ENCODE data around the gene SEC24D.
"Not testable (repeated sequence)": the region's sequence is repeated elsewhere in the genome, so short reads cannot be mapped to it uniquely, and the experiment has no call there.

Gene SEC24D

DNA sequence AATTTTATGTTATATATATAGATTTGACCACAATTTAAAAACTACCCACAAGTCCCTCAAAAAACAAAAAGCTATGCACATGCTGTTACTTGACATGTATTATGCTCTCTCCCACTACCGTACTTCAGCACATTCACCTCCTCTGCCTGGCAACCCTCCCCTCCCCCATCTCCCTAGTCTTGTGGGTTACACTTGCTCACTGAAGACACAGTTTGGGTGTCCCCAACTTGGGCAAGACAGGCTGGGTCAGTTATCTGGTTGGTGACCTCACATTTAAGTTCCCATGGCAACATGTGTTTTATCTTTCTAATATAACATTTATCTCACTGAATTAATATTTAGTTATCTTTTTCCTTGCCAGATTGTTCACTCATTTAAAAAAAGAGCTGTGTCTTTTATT lies 32.7 kb downstream of the SEC24D start:
- DNase-seq: no peak

GRCh38 chr4:118801895-118802575 lies 33.9 kb downstream of the SEC24D start:
- no peak for DNase-seq

DNA sequence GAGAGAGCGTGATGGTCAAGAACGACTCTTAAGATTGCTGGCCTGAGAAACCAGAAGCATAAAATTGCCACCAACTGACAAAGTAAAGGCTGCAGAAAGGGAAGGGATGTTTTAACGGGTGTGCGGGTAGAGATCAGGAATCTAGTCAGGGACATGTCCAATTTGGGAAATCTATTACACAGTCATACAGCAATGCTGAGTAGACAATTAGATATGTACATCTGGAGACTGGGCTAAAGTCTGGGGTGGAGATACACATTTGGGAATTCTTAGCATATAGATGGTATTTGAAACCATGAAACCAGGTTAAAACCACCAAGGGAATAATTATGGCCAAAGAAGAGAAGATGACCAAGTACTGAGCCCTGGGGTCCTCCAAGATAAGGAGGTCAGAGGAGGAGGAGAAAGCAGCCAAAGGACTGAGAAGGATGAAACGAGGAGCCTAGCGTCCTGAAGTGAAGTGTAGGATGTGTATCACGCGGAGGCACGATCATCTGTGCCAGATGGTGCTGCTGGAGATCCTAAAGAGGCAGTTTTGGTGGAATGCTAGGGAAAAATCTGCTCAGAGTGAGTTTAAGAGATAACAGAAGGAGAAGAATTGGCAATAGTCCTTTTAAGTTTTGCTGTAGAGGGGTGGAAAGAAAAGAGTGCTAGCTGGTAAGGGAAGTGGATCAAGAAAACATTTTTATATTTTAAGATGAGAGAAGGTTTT lies 36.5 kb downstream of the SEC24D start:
- no peak for DNase-seq

DNA sequence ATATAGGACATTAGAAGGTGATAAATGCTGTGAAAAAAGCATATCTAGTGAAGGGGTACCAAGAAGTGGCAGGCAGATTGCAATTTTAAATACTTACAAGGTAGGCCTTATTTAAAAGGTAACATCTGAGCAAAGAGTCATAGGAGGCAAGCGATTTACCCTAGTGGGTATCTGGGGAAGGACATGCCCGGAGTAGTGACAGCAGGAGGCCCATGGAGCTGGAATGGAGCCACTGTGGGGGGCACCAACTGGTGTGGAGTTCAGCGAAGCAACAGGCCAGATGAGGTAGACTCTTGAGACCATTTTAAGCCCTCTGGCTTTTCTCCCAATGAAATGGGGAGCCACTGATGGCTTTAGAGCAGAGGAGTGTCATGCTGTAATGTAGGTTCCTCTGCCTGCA lies 37.3 kb downstream of the SEC24D start:
- DNase-seq: no peak

GRCh38 chr4:118797558-118798142 lies 38.3 kb downstream of the SEC24D start:
- DNase-seq: no peak

DNA sequence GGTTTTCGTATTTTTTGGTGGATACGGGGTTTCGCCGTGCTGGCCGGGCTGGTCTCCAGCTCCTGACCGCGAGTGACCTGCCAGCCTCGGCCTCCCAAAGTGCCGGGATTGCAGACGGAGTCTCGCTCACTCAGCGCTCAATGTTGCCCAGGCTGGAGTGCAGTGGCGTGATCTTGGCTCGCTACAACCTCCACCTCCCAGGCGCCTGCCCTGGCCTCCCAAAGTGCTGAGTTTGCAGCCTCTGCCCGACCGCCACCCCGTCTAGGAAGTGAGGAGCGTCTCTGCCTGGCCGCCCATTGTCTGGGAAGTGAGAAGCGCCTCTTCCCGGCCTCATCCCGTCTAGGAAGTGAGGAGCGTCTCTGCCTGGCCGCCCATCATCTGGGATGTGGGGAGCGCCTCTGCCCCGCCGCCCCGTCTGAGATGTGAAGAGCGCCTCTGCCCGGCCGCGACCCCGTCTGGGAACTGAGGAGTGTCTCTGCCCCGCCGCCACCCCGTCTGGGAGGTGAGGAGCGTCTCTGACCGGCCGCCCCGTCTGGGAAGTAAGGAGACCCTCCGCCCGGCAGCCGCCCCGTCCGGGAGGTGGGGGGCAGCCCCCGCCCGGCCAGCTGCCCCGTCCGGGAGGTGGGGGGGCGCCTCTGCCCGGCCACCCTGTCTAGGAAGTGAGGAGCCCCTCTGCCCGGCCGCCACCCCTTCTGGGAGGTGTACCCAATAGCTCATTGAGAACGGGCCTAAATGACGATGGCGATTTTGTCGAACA lies 44.1 kb downstream of the SEC24D start:
- DNase-seq: not testable (repeated sequence)

- DNase-seq: no peak
These were observed 45.4 kb downstream of the SEC24D start for GRCh38 chr4:118790544-118790943.

DNA sequence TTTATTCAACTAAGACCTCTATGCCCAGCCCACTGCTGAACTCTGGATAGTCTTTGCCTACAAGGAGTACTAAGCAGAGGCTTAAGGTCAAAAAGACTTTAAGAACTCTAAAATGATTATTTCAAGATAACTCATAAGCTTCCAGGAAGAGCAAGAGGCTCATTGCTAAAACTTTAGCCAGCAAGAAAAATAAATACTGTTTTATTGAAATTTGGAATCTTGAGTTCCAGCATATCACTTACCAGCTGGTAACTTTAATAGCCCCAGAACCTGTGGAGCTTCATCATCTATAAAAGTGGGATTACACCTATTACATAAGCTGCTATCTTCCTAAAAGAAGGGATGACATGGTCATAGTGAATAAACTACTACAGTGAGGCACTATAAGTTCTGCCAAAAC lies 47.0 kb downstream of the SEC24D start:
- no peak for DNase-seq

DNA sequence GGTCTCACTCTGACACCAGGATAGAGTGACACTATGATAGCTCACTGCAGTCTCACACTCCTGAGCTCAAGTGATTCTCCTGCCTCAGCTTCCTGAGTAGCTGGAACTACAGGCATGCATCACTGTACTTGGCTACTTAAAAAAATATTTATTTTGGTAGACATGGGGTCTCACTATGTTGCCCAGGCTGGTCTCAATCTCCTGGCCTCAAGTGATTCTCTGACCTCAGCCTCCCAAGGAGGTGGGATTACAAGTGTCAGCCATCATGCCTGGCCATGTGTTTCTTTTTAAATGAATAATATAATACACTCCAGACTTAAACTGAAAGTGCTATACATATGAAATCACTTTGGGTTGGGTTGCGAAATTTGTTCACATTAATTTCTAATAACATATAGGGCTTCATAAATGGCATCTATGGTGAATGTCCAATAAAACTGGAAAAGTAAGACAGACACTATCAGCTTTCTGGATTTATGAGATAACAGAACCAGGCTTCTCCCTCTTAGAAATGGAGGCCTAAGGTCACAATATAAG lies 48.0 kb downstream of the SEC24D start:
- no peak for DNase-seq

- no peak for DNase-seq
These were observed 51.1 kb downstream of the SEC24D start for GRCh38 chr4:118784776-118785175.

GRCh38 chr4:118783887-118784286 lies 52.0 kb downstream of the SEC24D start:
- no peak for DNase-seq

DNA sequence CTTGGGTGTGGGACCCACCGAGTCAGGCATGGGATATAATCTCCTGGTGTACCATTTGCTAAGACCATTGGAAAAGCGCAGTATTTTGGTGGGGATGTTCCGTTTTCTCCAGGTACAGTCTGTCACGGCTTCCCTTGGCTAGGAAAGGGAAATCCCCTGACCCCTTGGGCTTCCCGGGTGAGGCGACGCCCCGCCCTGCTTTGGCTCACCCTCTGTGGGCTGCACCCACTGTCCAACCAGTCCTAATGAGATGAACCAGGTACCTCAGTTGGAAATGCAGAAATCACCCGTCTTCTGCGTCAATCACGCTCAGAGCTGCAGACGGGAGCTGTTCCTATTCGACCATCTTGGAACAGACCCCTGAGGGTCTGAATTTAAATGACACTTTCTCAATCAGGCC lies 53.0 kb downstream of the SEC24D start:
- DNase-seq: not testable (repeated sequence)

DNA sequence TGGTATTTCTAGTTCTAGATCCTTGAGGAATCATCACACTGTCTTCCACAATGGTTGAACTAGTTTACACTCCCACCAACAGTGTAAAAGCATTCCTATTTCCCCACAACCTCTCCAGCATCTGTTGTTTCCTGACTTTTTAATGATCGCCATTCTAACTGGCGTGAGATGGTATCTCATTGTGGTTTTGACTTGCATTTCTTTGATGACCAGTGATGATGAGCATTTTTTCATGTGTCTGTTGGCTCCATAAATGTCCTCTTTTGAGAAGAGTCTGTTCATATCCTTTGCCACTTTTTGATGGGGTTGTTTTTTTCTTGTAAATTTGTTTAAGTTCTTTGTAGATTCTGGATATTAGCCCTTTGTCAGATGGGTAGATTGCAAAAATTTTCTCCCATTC lies 58.3 kb downstream of the SEC24D start:
- not testable (repeated sequence) for DNase-seq

GRCh38 chr4:118776955-118777640 lies 58.8 kb downstream of the SEC24D start:
- DNase-seq: not testable (repeated sequence)

GRCh38 chr4:118776157-118776954 lies 59.6 kb downstream of the SEC24D start:
- no peak for DNase-seq

DNA sequence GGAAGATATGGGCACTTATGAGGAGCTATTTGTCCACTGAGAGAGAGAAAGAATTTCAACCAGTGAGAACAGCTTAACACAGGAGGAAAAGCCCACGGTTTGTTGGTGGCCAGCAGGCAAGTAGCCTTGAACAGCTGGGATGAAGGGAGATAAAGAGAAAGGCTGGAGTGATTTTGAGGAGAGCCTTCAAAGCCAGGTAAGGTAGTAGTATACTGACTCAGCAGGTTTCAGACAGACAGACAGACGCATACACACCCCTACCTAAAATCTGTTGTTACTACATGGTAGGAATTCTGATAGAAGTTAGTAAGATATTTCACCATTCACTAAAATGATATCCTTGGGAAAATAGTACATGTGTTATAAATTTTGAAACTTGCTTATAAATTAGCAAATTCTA lies 60.5 kb downstream of the SEC24D start:
- DNase-seq: no peak

DNA sequence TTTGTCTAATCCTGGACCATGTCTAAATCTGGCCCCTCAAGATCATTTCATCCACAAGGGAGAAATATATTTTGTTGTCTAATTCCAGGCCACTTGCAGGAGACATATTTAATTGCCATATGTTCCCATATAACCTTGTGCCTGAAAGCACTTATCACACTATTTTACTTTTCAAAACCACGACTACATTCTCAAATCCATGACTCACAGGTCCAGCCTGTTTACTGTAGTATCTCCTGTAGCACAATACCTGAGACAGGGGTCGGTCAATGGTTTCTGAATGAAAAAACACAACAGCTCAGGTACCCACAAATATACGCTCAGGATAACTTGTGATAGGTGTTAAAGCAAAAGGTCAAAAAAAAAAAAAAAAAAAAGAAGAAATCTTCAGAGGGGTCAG lies 60.9 kb downstream of the SEC24D start:
- DNase-seq: no peak

- no peak for DNase-seq
These were observed 61.6 kb downstream of the SEC24D start for GRCh38 chr4:118774321-118774720.

DNA sequence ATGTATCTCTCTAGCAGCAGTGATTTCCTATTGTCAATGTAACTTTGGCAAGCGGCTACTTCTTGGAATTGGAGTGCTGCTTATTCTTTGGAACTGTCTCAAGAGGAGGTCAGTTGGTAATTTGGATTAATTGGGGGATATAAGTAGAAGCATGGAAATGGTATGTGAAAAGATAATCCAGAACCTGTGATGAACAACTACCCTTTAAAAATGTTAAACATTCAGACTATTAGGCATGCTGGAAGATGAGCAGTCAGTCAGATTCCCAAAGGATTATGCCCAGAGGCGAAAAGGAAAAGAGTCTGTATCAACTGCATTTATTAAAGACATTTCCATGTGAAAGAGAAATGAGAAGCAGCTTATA lies 62.5 kb downstream of the SEC24D start:
- no peak for DNase-seq

- no peak for DNase-seq
These were observed 63.0 kb downstream of the SEC24D start for GRCh38 chr4:118772767-118773428.

DNA sequence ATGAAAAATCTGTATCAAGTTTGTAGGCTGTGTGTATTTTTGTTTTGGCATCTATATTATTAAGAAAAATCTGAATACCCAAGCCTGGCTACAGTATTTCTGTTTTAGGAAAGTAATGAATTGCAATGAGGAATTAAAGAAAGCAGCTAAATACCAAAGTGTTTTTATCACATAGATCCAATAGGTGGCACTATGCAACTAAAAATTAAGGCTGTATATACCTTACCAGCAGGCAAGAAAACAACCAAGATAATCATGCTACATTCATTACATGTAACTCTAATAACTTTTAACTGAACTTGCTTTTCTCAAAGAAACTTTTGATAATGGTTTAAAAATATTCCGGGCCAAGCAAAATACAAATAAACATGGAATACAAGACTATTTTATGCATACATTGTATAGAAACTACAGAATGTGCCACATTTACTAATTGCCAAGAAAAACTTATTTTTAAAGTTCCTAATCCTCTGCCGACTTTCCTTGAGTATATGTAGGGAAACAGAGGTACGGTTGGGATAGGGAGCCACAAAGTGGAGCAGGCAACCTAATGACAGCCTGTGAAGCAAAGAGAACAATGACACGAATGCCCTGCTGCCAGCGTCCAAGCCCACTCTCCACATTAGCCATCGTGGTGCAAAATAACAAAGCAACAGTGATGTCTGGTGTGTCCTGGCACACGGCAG lies 63.7 kb downstream of the SEC24D start:
- no peak for DNase-seq
